ENCODE measurements around the gene TTLL7. TPM values are rescaled to one million over a fixed set of nuclear protein-coding genes. Genes with fewer than 3 reads are reported as not detected.
"Not testable (repeated sequence)": the region's sequence is repeated elsewhere in the genome, so short reads cannot be mapped to it uniquely, and the experiment has no call there.

Gene TTLL7
- total RNA-seq, 1 donor from 2014 or later: 0.84 TPM

GRCh38 chr1:83919872-83920271, 79.1 kb downstream of the TTLL7 start:
- no peaks in the 10 kb centered on the region for H3K9me3 Mint-ChIP-seq
- no peak for DNase-seq (ENCODE audit: low spot score)
- intact Hi-C loops (cut with micrococcal nuclease): no loop called here
- H3K4me3 Mint-ChIP-seq (ENCODE audit: low read depth): no peak overlapping the region
- no peak overlapping the region for H3K27ac Mint-ChIP-seq
- no peaks in the 10 kb centered on the region for H3K4me1 Mint-ChIP-seq (ENCODE audit: low read depth)
- no peaks in the 10 kb centered on the region for H3K36me3 Mint-ChIP-seq (ENCODE audit: low read depth)
- H3K27me3 Mint-ChIP-seq (ENCODE audit: low read depth): peaks cover 8% of the 10 kb centered on the region

GRCh38 chr1:83918688-83919285, 80.1 kb downstream of the TTLL7 start:
- no peaks in the 10 kb centered on the region for H3K36me3 Mint-ChIP-seq (ENCODE audit: low read depth)

GRCh38 chr1:83917959-83918358, 81.0 kb downstream of the TTLL7 start:
- intact Hi-C loops (cut with micrococcal nuclease): no loop called here
- Mint-ChIP-seq H3K9me3 (no peaks in the 10 kb centered on the region), H3K27me3 (ENCODE audit: low read depth) (peaks cover 7% of the 10 kb centered on the region), H3K36me3 (ENCODE audit: low read depth) (no peaks in the 10 kb centered on the region), H3K4me3 (ENCODE audit: low read depth) (no peak overlapping the region), H3K27ac (no peak overlapping the region), H3K4me1 (ENCODE audit: low read depth) (no peaks in the 10 kb centered on the region)
- no peak for DNase-seq (ENCODE audit: low spot score)

More at GRCh38 chr1:83918688-83919285, 80.1 kb downstream of the TTLL7 start:
- intact Hi-C loops (cut with micrococcal nuclease): no loop called here
- DNase-seq (ENCODE audit: low spot score): no peak
- Mint-ChIP-seq H3K27ac (no peak overlapping the region), H3K4me3 (ENCODE audit: low read depth) (no peak overlapping the region), H3K9me3 (no peaks in the 10 kb centered on the region), H3K4me1 (ENCODE audit: low read depth) (no peaks in the 10 kb centered on the region), H3K27me3 (ENCODE audit: low read depth) (peaks cover 7% of the 10 kb centered on the region)

GRCh38 chr1:83916094-83916493, 82.8 kb downstream of the TTLL7 start:
- H3K4me1 Mint-ChIP-seq (ENCODE audit: low read depth); DNase-seq (ENCODE audit: low spot score); H3K27me3 Mint-ChIP-seq (ENCODE audit: low read depth); H3K36me3 Mint-ChIP-seq (ENCODE audit: low read depth); H3K9me3 Mint-ChIP-seq; H3K4me3 Mint-ChIP-seq (ENCODE audit: low read depth); H3K27ac Mint-ChIP-seq; intact Hi-C loops (cut with micrococcal nuclease): not testable (repeated sequence)

- Mint-ChIP-seq H3K4me1 (ENCODE audit: low read depth) (no peaks in the 10 kb centered on the region), H3K9me3 (no peaks in the 10 kb centered on the region), H3K27ac (no peak overlapping the region), H3K4me3 (ENCODE audit: low read depth) (no peak overlapping the region), H3K27me3 (ENCODE audit: low read depth) (peaks cover 9% of the 10 kb centered on the region), H3K36me3 (ENCODE audit: low read depth) (no peaks in the 10 kb centered on the region)
- intact Hi-C loops (cut with micrococcal nuclease): no loop called here
- DNase-seq (ENCODE audit: low spot score): no peak
These were observed 86.1 kb downstream of the TTLL7 start for GRCh38 chr1:83912876-83913275.

GRCh38 chr1:83910461-83910860, 88.5 kb downstream of the TTLL7 start:
- no peak for DNase-seq (ENCODE audit: low spot score)
- no peaks in the 10 kb centered on the region for H3K4me1 Mint-ChIP-seq (ENCODE audit: low read depth)
- H3K9me3 Mint-ChIP-seq: no peaks in the 10 kb centered on the region
- peaks cover 17% of the 10 kb centered on the region for H3K27me3 Mint-ChIP-seq (ENCODE audit: low read depth)
- intact Hi-C loops (cut with micrococcal nuclease): no loop called here
- no peaks in the 10 kb centered on the region for H3K36me3 Mint-ChIP-seq (ENCODE audit: low read depth)
- H3K4me3 Mint-ChIP-seq (ENCODE audit: low read depth): no peak overlapping the region
- H3K27ac Mint-ChIP-seq: no peak overlapping the region

- peaks cover 17% of the 10 kb centered on the region for H3K27me3 Mint-ChIP-seq (ENCODE audit: low read depth)
- no peaks in the 10 kb centered on the region for H3K9me3 Mint-ChIP-seq
- no peaks in the 10 kb centered on the region for H3K4me1 Mint-ChIP-seq (ENCODE audit: low read depth)
- H3K36me3 Mint-ChIP-seq (ENCODE audit: low read depth): no peaks in the 10 kb centered on the region
- no peak overlapping the region for H3K27ac Mint-ChIP-seq
- no peak for DNase-seq (ENCODE audit: low spot score)
- intact Hi-C loops (cut with micrococcal nuclease): loop anchor here (5.0 to 10.0 kb wide), 3 partner anchors 213 to 863 kb away; no protein-coding TSS in a partner anchor
- no peak overlapping the region for H3K4me3 Mint-ChIP-seq (ENCODE audit: low read depth)
These were observed 89.2 kb downstream of the TTLL7 start for GRCh38 chr1:83909687-83910086.

- no peaks in the 10 kb centered on the region for H3K9me3 Mint-ChIP-seq
- H3K27me3 Mint-ChIP-seq (ENCODE audit: low read depth): peaks cover 20% of the 10 kb centered on the region
- no peak overlapping the region for H3K4me3 Mint-ChIP-seq (ENCODE audit: low read depth)
- no peaks in the 10 kb centered on the region for H3K36me3 Mint-ChIP-seq (ENCODE audit: low read depth)
- no peak for DNase-seq (ENCODE audit: low spot score)
- no peaks in the 10 kb centered on the region for H3K4me1 Mint-ChIP-seq (ENCODE audit: low read depth)
- H3K27ac Mint-ChIP-seq: no peak overlapping the region
- intact Hi-C loops (cut with micrococcal nuclease): loop anchor here (5.0 to 10.0 kb wide), 3 partner anchors 217 to 867 kb away; no protein-coding TSS in a partner anchor
These were observed 93.5 kb downstream of the TTLL7 start for GRCh38 chr1:83905315-83905907.

- DNase-seq (ENCODE audit: low spot score): no peak
- intact Hi-C loops (cut with micrococcal nuclease): loop anchor here (10.0 kb wide), 1 partner anchor 533 kb away; no protein-coding TSS in a partner anchor
- Mint-ChIP-seq H3K4me1 (ENCODE audit: low read depth) (no peaks in the 10 kb centered on the region), H3K4me3 (ENCODE audit: low read depth) (no peak overlapping the region), H3K9me3 (no peaks in the 10 kb centered on the region), H3K27ac (no peak overlapping the region), H3K36me3 (ENCODE audit: low read depth) (no peaks in the 10 kb centered on the region), H3K27me3 (ENCODE audit: low read depth) (peaks cover 7% of the 10 kb centered on the region)
These were observed 97.3 kb downstream of the TTLL7 start for GRCh38 chr1:83901547-83902155.

GRCh38 chr1:83900524-83900923, 98.4 kb downstream of the TTLL7 start:
- no peaks in the 10 kb centered on the region for H3K36me3 Mint-ChIP-seq (ENCODE audit: low read depth)
- no peaks in the 10 kb centered on the region for H3K9me3 Mint-ChIP-seq
- H3K4me1 Mint-ChIP-seq (ENCODE audit: low read depth): no peaks in the 10 kb centered on the region
- H3K27me3 Mint-ChIP-seq (ENCODE audit: low read depth): peaks cover 10% of the 10 kb centered on the region
- H3K27ac Mint-ChIP-seq: no peak overlapping the region
- H3K4me3 Mint-ChIP-seq (ENCODE audit: low read depth): no peak overlapping the region
- no peak for DNase-seq (ENCODE audit: low spot score)
- intact Hi-C loops (cut with micrococcal nuclease): loop anchor here (10.0 kb wide), 1 partner anchor 534 kb away; no protein-coding TSS in a partner anchor

- Mint-ChIP-seq H3K4me1 (ENCODE audit: low read depth) (no peaks in the 10 kb centered on the region), H3K36me3 (ENCODE audit: low read depth) (no peaks in the 10 kb centered on the region), H3K27me3 (ENCODE audit: low read depth) (peaks cover 12% of the 10 kb centered on the region), H3K27ac (no peak overlapping the region), H3K9me3 (no peaks in the 10 kb centered on the region), H3K4me3 (ENCODE audit: low read depth) (no peak overlapping the region)
- intact Hi-C loops (cut with micrococcal nuclease): no loop called here
- no peak for DNase-seq (ENCODE audit: low spot score)
These were observed 101.4 kb downstream of the TTLL7 start for GRCh38 chr1:83897516-83897915.

- no peak for DNase-seq (ENCODE audit: low spot score)
- Mint-ChIP-seq H3K9me3 (no peaks in the 10 kb centered on the region), H3K27ac (no peak overlapping the region), H3K27me3 (ENCODE audit: low read depth) (peaks cover 8% of the 10 kb centered on the region), H3K4me3 (ENCODE audit: low read depth) (no peak overlapping the region), H3K36me3 (ENCODE audit: low read depth) (no peaks in the 10 kb centered on the region), H3K4me1 (ENCODE audit: low read depth) (no peaks in the 10 kb centered on the region)
- intact Hi-C loops (cut with micrococcal nuclease): no loop called here
These were observed 102.6 kb downstream of the TTLL7 start for GRCh38 chr1:83896299-83896698.

GRCh38 chr1:83889707-83890106, 109.2 kb downstream of the TTLL7 start:
- H3K27ac Mint-ChIP-seq: no peak overlapping the region
- H3K36me3 Mint-ChIP-seq (ENCODE audit: low read depth): no peaks in the 10 kb centered on the region
- H3K4me3 Mint-ChIP-seq (ENCODE audit: low read depth): no peak overlapping the region
- intact Hi-C loops (cut with micrococcal nuclease): no loop called here
- no peak for DNase-seq (ENCODE audit: low spot score)
- H3K4me1 Mint-ChIP-seq (ENCODE audit: low read depth): no peaks in the 10 kb centered on the region
- peaks cover 2% of the 10 kb centered on the region for H3K27me3 Mint-ChIP-seq (ENCODE audit: low read depth)
- H3K9me3 Mint-ChIP-seq: peaks cover 10% of the 10 kb centered on the region

Measured in activated T-helper 2 cell treated with anti-CD3 and anti-CD28 coated beads, Interferon-gamma antibody, Interleukin-2, Interleukin-4, amounts not matched to agents 10 μg/mL and 5 μg/mL and 100 μg/mL, durations not matched to agents 14 hours and 24 hours and 36 hours (primary cell).